ENCODE data around the gene GLRA2.
"Not testable (repeated sequence)": the region's sequence is repeated elsewhere in the genome, so short reads cannot be mapped to it uniquely, and the experiment has no call there.

The GLRA2 gene

GRCh38 chrX:14594521-14594920 is 65.2 kb downstream of the GLRA2 start:
- DNase-seq, result no peak

- DNase-seq, result no peak
Observed at GRCh38 chrX:14598330-14598729, 69.0 kb downstream of the GLRA2 start.

- no peak for DNase-seq
Observed at GRCh38 chrX:14607446-14607985, 78.2 kb downstream of the GLRA2 start.

GRCh38 chrX:14612450-14612849 is 83.1 kb downstream of the GLRA2 start:
- DNase-seq, result not testable (repeated sequence)

GRCh38 chrX:14616301-14616700 is 87.0 kb downstream of the GLRA2 start:
- DNase-seq, result no peak

GRCh38 chrX:14616836-14617235 is 87.5 kb downstream of the GLRA2 start:
- no peak for DNase-seq

- DNase-seq, result no peak
Observed at GRCh38 chrX:14618177-14618965, 89.0 kb downstream of the GLRA2 start.

- no peak for DNase-seq
Observed at GRCh38 chrX:14630733-14631132, 101.4 kb downstream of the GLRA2 start.

- DNase-seq, result no peak
Observed at GRCh38 chrX:14641681-14642655, 112.6 kb downstream of the GLRA2 start.

GRCh38 chrX:14660970-14661369 is 131.6 kb downstream of the GLRA2 start:
- DNase-seq, result no peak

- no peak for DNase-seq
Observed at GRCh38 chrX:14670819-14671218, 141.5 kb downstream of the GLRA2 start.

GRCh38 chrX:14672611-14673172 is 143.4 kb downstream of the GLRA2 start:
- no peak for DNase-seq

GRCh38 chrX:14673236-14673635 is 143.9 kb downstream of the GLRA2 start:
- DNase-seq, result no peak

- no peak for DNase-seq
Observed at GRCh38 chrX:14673764-14674163, 144.4 kb downstream of the GLRA2 start.

GRCh38 chrX:14675500-14675899 is 146.2 kb downstream of the GLRA2 start:
- DNase-seq, result no peak

- no peak for DNase-seq
Observed at GRCh38 chrX:14676431-14676830, 147.1 kb downstream of the GLRA2 start.

- DNase-seq, result not testable (repeated sequence)
Observed at GRCh38 chrX:14688331-14688730, 159.0 kb downstream of the GLRA2 start.

- no peak for DNase-seq
Observed at GRCh38 chrX:14690553-14690952, 161.2 kb downstream of the GLRA2 start.

GRCh38 chrX:14694611-14695010 is 165.3 kb downstream of the GLRA2 start:
- DNase-seq, result no peak

- DNase-seq, result peak; percentile 7
Observed at GRCh38 chrX:14697451-14697850, 168.1 kb downstream of the GLRA2 start.

GRCh38 chrX:14698790-14699189 is 169.5 kb downstream of the GLRA2 start:
- DNase-seq, result no peak

GRCh38 chrX:14700982-14701381 is 171.6 kb downstream of the GLRA2 start:
- DNase-seq, result no peak

- no peak for DNase-seq
Observed at GRCh38 chrX:14702145-14702544, 172.8 kb downstream of the GLRA2 start.

Measured in inflammatory macrophage treated with lipopolysaccharide for 4 hours (primary cell).